ENCODE data around the gene TSHZ2. TPM values are rescaled to one million over a fixed set of nuclear protein-coding genes. Genes with fewer than 3 reads are reported as not detected.

Gene TSHZ2
- total RNA-seq, 1 donor from 2014 or later, result 1.2 TPM

DNA sequence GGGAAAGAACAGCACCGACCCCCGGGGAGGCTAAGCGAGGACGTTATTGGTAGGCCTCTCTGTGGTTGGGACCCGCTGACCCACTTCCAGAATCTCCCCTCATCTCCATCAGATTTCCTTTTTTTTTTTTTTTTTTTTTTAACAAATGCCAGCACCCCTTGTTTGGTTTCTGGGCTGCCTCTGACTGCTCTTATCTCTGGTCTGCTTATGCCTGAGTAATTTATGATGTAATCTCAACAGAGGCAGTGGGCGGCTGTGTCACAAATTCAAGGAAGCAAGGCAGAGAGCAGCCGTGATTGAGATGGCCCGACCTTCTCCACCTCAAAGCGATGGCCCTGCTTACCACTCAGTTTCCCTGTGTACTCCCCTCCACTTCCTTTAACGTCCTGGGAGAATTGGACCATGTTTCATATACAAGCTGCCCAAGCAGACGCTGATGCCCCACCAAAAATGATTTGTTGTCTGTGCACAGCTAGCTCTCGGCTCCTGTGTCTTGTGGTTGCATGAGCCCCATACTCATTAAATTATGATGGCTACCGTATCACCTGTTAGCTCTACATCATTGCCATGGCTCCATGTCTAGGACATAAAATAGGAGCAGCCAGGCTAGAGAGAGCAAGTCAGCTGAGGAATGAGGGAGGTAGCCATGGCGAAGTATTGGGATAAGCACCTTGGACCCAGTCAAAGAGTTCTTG lies 523.4 kb downstream of the TSHZ2 start:
- no peaks in the 10 kb centered on the region for H3K9me3 Mint-ChIP-seq (ENCODE audit: unreplicated experiment)
- H3K4me2 ChIP-seq (ENCODE audit: low read length), result no peak overlapping the region
- no peaks in the 10 kb centered on the region for H3K27me3 Mint-ChIP-seq (ENCODE audit: low read depth, unreplicated experiment)

DNA sequence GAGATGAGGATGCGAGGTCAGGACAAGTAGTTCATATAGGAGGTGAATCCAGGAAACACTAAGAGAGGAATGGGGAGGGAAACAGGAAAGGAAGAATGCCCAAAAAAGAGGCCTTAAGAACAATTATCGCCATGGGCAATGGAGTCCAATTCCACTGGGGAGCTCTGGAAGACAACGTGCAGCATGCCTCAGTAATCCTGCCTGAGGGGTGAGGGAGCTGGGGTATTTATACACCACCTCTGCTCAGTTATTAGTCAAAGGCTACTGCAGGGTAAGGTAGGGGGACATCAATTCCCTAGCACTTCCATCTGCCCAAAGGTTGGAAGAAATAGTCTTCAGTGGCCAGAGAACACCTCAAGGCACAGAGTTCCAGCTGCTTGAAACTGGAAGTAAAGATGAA lies 525.1 kb downstream of the TSHZ2 start:
- H3K4me3 Mint-ChIP-seq (ENCODE audit: unreplicated experiment), result no peak overlapping the region
- no peak for TF ChIP-seq EZH2 (IDR thresholded peaks at IDR 0.05; ENCODE audit: insufficient read depth, low read length)
- TF ChIP-seq, protein P1, sequence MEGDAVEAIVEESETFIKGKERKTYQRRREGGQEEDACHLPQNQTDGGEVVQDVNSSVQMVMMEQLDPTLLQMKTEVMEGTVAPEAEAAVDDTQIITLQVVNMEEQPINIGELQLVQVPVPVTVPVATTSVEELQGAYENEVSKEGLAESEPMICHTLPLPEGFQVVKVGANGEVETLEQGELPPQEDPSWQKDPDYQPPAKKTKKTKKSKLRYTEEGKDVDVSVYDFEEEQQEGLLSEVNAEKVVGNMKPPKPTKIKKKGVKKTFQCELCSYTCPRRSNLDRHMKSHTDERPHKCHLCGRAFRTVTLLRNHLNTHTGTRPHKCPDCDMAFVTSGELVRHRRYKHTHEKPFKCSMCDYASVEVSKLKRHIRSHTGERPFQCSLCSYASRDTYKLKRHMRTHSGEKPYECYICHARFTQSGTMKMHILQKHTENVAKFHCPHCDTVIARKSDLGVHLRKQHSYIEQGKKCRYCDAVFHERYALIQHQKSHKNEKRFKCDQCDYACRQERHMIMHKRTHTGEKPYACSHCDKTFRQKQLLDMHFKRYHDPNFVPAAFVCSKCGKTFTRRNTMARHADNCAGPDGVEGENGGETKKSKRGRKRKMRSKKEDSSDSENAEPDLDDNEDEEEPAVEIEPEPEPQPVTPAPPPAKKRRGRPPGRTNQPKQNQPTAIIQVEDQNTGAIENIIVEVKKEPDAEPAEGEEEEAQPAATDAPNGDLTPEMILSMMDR (IDR thresholded peaks at IDR 0.05; ENCODE audit: insufficient read depth, low read depth, low read length), result no peak
- H3K4me2 ChIP-seq (ENCODE audit: low read length), result no peak overlapping the region
- no peak overlapping the region for H3K27ac ChIP-seq (ENCODE audit: low read depth, low read length)
- FAIRE-seq (no peak), DNase-seq (ENCODE audit: low read depth) (no peak)
- no peaks in the 10 kb centered on the region for H3K36me3 Mint-ChIP-seq (ENCODE audit: low read depth, unreplicated experiment)
- no peak overlapping the region for H3K9ac ChIP-seq (ENCODE audit: low read length)
- H3K4me1 Mint-ChIP-seq (ENCODE audit: low read depth, unreplicated experiment), result peaks cover 4% of the 10 kb centered on the region
- no peak overlapping the region for H3K4me3 ChIP-seq (ENCODE audit: insufficient read depth, low read depth, low read length)
- H4K20me1 ChIP-seq (ENCODE audit: insufficient read depth, low read length), result no peaks in the 10 kb centered on the region
- peaks cover 4% of the 10 kb centered on the region for H3K4me1 ChIP-seq (ENCODE audit: insufficient read depth, low read length)
- H3K27ac Mint-ChIP-seq (ENCODE audit: unreplicated experiment), result no peak overlapping the region
- H3K9me3 ChIP-seq (ENCODE audit: insufficient read depth, low read depth, low read length), result no peaks in the 10 kb centered on the region
- no peaks in the 10 kb centered on the region for H3K27me3 Mint-ChIP-seq (ENCODE audit: low read depth, unreplicated experiment)
- no peaks in the 10 kb centered on the region for H3K9me3 Mint-ChIP-seq (ENCODE audit: unreplicated experiment)
- H3K27me3 ChIP-seq (ENCODE audit: insufficient read depth, low read length), result no peaks in the 10 kb centered on the region
- H3K36me3 ChIP-seq (ENCODE audit: insufficient read depth, low read length), result no peaks in the 10 kb centered on the region
- no peaks in the 10 kb centered on the region for H3K79me2 ChIP-seq (ENCODE audit: insufficient read depth, low read length)
- H2AFZ ChIP-seq (ENCODE audit: low read depth, low read length), result no peak overlapping the region

More for the DNA sequence above, 523.4 kb downstream of the TSHZ2 start:
- Histone ChIP-seq H3K27ac (ENCODE audit: low read depth, low read length) (no peak overlapping the region), H3K27me3 (ENCODE audit: insufficient read depth, low read length) (no peaks in the 10 kb centered on the region), H4K20me1 (ENCODE audit: insufficient read depth, low read length) (no peaks in the 10 kb centered on the region), H3K79me2 (ENCODE audit: insufficient read depth, low read length) (no peaks in the 10 kb centered on the region), H2AFZ (ENCODE audit: low read depth, low read length) (no peak overlapping the region), H3K36me3 (ENCODE audit: insufficient read depth, low read length) (no peaks in the 10 kb centered on the region), H3K9me3 (ENCODE audit: insufficient read depth, low read depth, low read length) (no peaks in the 10 kb centered on the region), H3K4me3 (ENCODE audit: insufficient read depth, low read depth, low read length) (no peak overlapping the region), H3K4me1 (ENCODE audit: insufficient read depth, low read length) (peaks cover 4% of the 10 kb centered on the region), H3K9ac (ENCODE audit: low read length) (no peak overlapping the region)
- TF ChIP-seq, protein P1 (IDR thresholded peaks at IDR 0.05; ENCODE audit: insufficient read depth, low read depth, low read length), result no peak
- TF ChIP-seq EZH2 (IDR thresholded peaks at IDR 0.05; ENCODE audit: insufficient read depth, low read length), result no peak
- Mint-ChIP-seq H3K4me1 (ENCODE audit: low read depth, unreplicated experiment) (peaks cover 4% of the 10 kb centered on the region), H3K4me3 (ENCODE audit: unreplicated experiment) (no peak overlapping the region), H3K27ac (ENCODE audit: unreplicated experiment) (no peak overlapping the region), H3K36me3 (ENCODE audit: low read depth, unreplicated experiment) (no peaks in the 10 kb centered on the region)
- DNase-seq (ENCODE audit: low read depth) (peak; percentile 22), FAIRE-seq (no peak)

DNA sequence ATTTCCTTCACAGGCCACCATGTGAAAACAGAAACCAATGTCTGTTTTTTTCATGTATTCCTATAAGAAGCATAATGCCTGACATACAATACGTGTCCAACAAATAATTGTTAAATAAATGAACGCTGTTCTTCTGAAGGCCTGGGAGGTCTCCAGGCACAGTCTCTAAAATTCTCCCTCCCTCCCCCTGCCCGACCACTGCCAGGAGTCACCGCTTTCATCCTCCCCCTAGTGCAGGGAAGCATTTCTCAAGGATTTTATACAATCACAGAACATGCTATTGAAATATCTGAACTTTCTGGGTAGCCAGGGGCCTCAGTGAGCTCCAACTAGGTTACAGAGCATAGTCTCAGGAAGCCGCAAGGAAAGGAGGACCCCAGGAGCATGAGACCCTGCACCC lies 526.2 kb downstream of the TSHZ2 start:
- Histone ChIP-seq H3K9me3 (ENCODE audit: insufficient read depth, low read depth, low read length) (no peaks in the 10 kb centered on the region), H3K79me2 (ENCODE audit: insufficient read depth, low read length) (no peaks in the 10 kb centered on the region), H3K27ac (ENCODE audit: low read depth, low read length) (no peak overlapping the region), H3K27me3 (ENCODE audit: insufficient read depth, low read length) (no peaks in the 10 kb centered on the region), H4K20me1 (ENCODE audit: insufficient read depth, low read length) (no peaks in the 10 kb centered on the region), H3K4me2 (ENCODE audit: low read length) (no peak overlapping the region), H2AFZ (ENCODE audit: low read depth, low read length) (no peak overlapping the region), H3K4me1 (ENCODE audit: insufficient read depth, low read length) (peaks cover 4% of the 10 kb centered on the region), H3K4me3 (ENCODE audit: insufficient read depth, low read depth, low read length) (no peak overlapping the region), H3K9ac (ENCODE audit: low read length) (no peak overlapping the region), H3K36me3 (ENCODE audit: insufficient read depth, low read length) (no peaks in the 10 kb centered on the region)
- TF ChIP-seq, protein P1 (IDR thresholded peaks at IDR 0.05; ENCODE audit: insufficient read depth, low read depth, low read length), result no peak
- TF ChIP-seq EZH2 (IDR thresholded peaks at IDR 0.05; ENCODE audit: insufficient read depth, low read length), result no peak
- Mint-ChIP-seq H3K27ac (ENCODE audit: unreplicated experiment) (no peak overlapping the region), H3K27me3 (ENCODE audit: low read depth, unreplicated experiment) (no peaks in the 10 kb centered on the region), H3K4me1 (ENCODE audit: low read depth, unreplicated experiment) (peaks cover 4% of the 10 kb centered on the region), H3K9me3 (ENCODE audit: unreplicated experiment) (no peaks in the 10 kb centered on the region), H3K36me3 (ENCODE audit: low read depth, unreplicated experiment) (no peaks in the 10 kb centered on the region), H3K4me3 (ENCODE audit: unreplicated experiment) (no peak overlapping the region)
- FAIRE-seq (no peak), DNase-seq (ENCODE audit: low read depth) (no peak)

All from astrocyte (in vitro differentiated cells and primary cell).